GM19238 (cell line): Measurements from ENCODE around the gene FZD4.
"Not testable (repeated sequence)": the region's sequence is repeated elsewhere in the genome, so short reads cannot be mapped to it uniquely, and the experiment has no call there.

Experiments
- DNase-seq: peaks from one replicate; pipeline ENCODE4 v3.0.0; 2011; ENCODE audit warnings: low spot score; ENCODE audit not compliant: insufficient read length

FZD4 gene

GRCh38 chr11:86977441-86978050, 22.4 kb upstream of the FZD4 start:
- DNase-seq, result no peak

GRCh38 chr11:86972734-86973133, 17.5 kb upstream of the FZD4 start:
- no peak for DNase-seq

GRCh38 chr11:86969258-86969657, 14.1 kb upstream of the FZD4 start:
- no peak for DNase-seq

DNA sequence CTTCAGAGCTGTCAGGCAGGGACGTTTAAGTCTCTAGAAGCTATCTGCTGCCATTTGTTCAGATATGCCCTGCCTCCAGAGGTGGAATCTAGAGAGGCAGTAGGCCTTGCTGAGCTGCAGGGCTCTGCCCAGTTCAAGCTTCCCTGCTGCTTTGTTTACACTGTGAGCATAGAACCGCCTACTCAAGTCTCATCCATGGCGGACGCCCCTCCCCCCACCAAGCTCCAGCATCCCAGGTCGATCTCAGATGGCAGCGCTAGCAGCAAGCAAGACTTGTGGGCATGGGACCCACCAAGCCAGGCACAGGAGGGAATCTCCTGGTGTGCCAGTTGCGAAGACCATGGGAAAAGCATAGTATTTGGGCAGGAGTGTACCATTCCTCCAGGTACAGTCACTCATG, 12.4 kb upstream of the FZD4 start:
- not testable (repeated sequence) for DNase-seq

DNA sequence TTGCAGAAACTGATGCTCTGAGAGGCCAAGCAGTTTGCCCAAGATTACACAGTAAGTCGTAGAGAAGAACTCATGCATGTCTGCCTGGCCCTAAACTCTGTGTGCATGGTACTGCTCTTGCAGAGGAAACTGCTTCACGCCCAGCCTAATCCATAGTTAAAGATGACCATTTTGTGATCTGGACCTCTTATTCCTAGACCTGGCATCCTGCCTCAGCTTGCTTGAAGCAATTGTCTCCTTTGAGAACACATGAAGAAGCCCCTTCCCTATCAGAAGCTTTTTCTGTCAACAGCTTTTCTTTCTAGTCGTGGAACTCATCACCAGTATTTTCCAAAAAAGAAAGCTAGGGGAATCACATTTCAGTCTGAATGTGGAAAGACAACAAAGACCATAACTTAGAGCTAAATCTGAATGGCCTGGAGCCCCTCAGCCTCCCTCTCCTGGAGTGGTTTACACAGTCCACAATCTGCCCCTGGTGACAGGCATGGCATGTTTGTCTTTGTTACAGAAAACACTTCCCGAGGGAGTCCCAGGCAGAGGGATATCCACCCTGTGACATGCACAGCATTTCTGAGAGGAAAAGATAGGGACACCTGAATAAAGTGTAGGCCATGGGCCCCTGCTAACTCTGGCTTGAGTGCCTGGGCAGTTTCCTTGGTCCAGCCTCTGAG, 2.9 kb upstream of the FZD4 start:
- no peak for DNase-seq

DNA sequence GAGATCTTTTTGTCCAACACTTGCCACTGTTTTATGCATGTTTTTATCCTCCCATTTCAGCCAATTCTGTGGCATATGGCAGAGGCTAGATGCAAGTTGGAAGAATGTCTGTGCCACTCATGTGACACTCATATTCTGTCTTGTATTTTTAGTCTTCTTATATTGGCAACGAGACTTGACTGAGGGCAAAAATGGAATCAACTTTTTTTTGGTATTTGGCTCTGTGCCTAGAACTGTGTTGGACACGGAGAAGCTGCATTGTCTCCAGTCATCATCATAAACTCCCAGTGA, 1.7 kb upstream of the FZD4 start:
- DNase-seq, result no peak

DNA sequence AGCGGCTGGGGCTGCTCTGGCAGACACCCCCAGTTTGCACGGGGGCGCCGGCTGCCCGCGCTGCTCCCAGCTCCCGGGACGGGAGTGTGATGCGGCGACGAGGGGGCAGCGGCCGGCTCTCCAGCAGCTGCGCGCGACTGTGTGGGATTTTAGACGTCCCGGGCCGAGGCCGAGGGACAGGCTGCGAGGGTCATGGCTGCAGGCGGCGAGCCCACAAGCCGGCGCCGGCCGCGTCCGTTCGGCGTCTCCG, 159 bp downstream of the FZD4 start:
- DNase-seq, result no peak

- DNase-seq, result no peak
Measured at GRCh38 chr11:86954269-86955110, 705 bp downstream of the FZD4 start.

DNA sequence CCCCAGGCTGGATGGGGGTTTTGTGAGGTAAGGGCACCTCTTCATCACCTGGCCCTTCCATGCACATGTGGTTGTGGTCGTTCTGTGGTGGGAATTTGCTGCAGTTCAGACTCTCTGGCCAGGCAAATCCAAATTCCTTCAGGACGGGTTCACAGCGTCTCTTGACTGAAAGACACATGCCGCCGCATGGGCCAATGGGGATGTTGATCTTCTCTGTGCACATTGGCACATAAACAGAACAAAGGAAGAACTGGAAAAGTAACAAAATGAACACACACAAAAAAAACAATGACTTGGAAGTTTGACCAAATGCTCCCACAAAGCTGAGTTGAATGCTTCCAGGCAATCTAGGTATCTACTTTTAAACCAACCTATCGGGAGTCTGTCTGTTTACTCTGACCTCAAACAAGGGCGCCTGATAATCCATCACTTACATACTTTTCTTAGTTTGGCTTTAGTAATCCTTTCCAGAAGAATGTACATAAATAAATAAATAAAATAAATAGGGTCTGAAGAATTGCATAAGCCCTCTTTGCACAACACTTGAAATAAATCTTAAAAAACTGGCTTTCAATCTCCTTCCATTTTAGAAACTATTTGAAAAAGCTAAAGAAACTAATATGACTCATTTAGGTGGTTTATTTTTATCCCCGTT, 2.8 kb downstream of the FZD4 start:
- no peak for DNase-seq

GRCh38 chr11:86951706-86952105, 3.5 kb downstream of the FZD4 start:
- DNase-seq, result no peak

- DNase-seq, result no peak
Measured at GRCh38 chr11:86950661-86950995, 4.6 kb downstream of the FZD4 start.

- no peak for DNase-seq
Measured at GRCh38 chr11:86949995-86950660, 5.1 kb downstream of the FZD4 start.

DNA sequence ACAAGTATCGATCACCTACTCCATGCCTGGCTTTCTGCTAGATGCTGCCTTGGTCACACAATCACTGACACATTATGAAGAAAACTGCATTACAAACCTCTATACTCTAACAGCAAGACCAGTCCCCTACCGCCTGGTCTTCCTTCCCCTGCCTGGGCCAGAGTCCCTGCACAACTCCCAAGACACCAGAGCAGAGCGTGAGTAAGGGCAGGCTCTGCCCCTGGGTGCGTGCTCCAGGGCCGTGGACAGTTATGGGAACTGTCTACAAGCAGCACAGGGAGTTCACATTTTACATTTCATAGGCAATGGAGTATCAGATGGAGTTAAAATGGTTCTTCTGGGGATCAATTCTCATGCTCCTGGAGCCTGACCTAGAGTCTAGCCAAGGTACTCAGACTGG, 6.5 kb downstream of the FZD4 start:
- no peak for DNase-seq

DNA sequence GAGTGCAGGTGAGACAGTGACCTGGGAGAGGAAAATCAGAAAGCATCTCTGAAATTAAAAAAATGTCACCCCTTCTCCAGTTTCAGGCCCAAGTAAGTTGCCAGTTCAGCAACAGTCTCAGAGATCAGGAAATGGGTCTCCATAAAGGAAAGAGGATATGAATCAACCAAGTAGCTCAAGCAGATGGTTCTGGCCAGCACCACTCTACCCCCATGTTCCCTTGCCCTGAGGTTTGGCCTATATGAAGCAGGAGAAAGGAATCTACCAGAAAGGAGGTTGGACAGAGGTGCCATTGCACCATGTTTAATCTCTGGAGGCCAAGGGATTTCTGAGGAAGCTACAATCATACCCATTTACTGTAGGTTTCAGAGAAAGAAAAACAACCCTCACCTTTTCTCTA, 7.7 kb downstream of the FZD4 start:
- DNase-seq, result no peak

DNA sequence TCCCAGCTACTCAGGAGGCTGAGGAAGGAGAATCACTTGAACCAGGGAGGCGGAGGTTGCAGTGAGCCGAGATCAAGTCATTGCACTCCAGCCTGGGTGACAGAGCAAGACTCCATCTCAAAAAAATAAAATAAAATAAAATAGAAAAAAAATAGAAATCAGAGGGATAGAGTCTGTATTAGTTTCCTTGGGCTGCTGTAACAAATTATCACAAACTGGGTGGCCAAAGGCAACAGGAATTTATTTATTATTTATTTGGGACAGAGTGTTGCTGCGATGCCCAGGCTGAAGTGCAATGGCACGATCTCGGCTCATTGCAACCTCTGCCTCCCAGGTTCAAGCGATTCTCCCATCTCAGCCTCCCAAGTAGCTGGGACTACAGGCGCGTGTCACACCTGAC, 11.7 kb downstream of the FZD4 start:
- DNase-seq, result not testable (repeated sequence)

GRCh38 chr11:86941871-86942599, 13.2 kb downstream of the FZD4 start:
- no peak for DNase-seq

GRCh38 chr11:86941077-86941870, 13.9 kb downstream of the FZD4 start:
- no peak for DNase-seq

- no peak for DNase-seq
Measured at GRCh38 chr11:86940122-86940777, 14.9 kb downstream of the FZD4 start.

DNA sequence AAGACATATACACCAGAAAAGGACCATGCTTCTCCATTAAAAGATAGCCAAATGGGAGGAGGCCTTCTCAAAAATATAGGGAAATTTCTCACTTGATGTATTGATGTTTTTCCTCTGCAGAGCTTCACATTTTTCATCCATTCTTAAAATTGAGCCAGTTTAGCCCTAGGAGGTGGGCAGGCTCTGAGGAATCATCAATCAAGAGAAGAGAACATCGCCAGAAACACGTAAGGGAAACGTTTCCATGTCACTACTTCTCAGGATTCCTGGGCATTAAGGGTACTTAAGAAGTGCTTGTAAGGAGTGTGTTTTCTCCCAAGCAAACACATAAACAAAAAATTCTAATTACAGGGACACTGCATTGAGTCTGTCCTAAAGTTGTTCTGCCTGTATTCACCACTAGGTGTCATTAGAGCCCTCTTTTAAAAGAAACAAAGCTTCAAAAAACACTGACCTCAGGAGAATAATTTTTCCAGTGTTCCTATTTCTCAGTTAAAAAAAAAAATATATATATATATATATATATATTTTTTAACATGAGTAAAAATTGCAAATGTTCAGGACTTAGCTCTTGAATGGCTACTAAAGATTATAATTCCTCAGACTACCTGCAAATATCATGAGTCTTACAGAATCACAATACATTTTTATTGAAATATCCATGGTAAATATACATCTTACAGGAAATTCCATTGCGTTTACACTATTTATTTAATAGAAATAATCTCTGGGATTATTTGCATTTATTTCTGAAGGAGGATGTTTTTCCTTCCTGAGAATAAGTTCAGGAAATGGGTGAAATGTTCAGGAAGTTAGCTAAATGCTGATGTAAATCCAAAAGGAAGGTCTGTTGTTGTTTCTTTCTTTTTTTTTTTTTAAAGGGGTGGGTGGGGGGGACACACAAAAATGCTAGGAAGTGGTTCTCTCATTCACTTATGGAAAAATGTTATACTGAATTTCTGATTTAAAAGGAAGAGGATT, 16.0 kb downstream of the FZD4 start:
- no peak for DNase-seq
